GM19099 (cell line): ENCODE measurements around the gene TBC1D8.

ENCODE experiments used
- POLR2A ChIP-seq: IDR thresholded peaks from 3 replicates; pipeline ENCODE4 v1.6.1; 2011; ENCODE audit warnings: low read depth; ENCODE audit not compliant: insufficient read length; ENCODE audit errors: extremely low read depth

The TBC1D8 gene

GRCh38 chr2:100993294-100993693 is 157.9 kb downstream of the TBC1D8 start:
- TF ChIP-seq POLR2A = no peak

DNA sequence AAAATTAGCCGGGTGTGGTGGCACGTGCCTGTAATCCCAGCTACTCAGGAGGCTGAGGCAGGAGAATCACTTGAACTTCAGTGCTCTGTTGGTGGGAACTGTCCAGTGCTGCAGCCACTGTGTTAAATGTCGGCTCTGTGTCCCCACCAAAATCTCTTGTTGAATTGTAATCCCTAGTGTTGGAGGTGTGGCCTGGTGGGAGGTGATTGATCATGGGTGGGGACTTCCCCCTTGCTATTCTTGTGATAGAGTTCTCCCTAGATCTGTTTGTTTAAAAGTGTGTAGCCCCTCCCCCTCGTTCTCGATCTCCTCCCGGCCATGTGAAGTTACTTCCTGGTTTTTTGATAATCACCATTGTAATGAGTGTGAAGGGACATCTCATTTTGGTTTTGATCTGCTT is 158.9 kb downstream of the TBC1D8 start:
- no peak for TF ChIP-seq POLR2A

- TF ChIP-seq POLR2A = no peak
Observed at GRCh38 chr2:100991404-100991773, 159.8 kb downstream of the TBC1D8 start.

GRCh38 chr2:100990650-100991403 is 160.4 kb downstream of the TBC1D8 start:
- no peak for TF ChIP-seq POLR2A

DNA sequence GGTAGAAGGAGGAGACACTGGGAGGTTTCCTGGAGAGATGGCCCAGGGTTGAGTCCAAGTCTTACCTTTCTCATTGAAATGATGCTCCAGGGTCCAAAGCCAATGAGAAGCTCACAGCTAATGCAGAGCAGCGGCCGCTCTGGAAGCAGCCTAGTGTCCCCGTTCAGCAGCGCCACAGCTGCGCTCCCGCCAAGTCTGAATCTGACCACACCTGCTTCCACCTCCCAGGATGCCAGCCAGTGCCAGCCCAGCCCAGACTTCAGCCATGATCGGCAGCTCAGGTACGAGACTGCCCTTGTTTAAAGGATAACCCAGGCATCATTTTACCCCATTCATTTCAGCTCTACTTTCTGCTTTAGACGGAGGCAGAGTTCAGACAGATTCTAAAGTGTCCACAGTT is 161.0 kb downstream of the TBC1D8 start:
- no peak for TF ChIP-seq POLR2A

- TF ChIP-seq POLR2A = no peak
Observed at GRCh38 chr2:100989666-100990065, 161.5 kb downstream of the TBC1D8 start.

DNA sequence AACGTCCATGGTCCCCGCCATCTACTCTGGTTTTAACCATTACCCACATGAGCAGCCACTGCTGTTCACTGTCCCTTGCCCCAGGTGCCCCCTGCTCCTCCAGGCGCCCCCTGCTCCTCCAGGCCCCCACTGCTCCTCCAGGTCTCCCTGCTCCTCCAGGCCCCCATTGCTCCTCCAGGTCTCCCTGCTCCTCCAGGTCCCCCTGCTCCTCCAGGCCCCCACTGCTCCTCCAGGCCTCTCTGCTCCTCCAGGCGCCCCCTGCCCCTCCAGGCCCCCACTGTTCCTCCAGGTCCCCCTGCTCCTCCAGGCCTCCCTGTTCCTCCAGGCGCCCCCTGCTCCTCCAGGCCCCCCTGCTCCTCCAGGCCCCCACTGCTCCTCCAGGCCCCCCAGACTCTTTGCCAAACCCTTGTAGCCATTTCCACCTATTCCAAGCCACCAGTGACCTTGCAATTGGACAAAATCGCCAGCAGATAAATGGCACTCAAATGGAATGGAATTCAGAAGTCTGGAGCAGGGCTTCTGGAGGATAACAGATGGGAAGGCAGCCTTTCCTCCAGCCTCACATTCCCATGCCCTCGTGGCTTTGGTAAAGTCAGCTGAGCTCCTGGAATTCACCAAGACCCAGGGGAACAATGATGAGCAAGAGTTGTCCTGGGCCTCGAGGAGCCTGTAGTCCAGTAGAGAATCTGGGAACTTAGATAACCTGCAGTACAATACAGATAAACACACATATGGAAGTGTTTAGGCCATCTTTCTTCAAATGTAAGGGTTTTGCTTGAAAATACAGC is 162.4 kb downstream of the TBC1D8 start:
- TF ChIP-seq POLR2A = no peak

- TF ChIP-seq POLR2A = no peak
Observed at GRCh38 chr2:100987974-100988373, 163.2 kb downstream of the TBC1D8 start.

- TF ChIP-seq POLR2A = no peak
Observed at GRCh38 chr2:100987536-100987935, 163.6 kb downstream of the TBC1D8 start.

GRCh38 chr2:100986157-100986556 is 165.0 kb downstream of the TBC1D8 start:
- no peak for TF ChIP-seq POLR2A

DNA sequence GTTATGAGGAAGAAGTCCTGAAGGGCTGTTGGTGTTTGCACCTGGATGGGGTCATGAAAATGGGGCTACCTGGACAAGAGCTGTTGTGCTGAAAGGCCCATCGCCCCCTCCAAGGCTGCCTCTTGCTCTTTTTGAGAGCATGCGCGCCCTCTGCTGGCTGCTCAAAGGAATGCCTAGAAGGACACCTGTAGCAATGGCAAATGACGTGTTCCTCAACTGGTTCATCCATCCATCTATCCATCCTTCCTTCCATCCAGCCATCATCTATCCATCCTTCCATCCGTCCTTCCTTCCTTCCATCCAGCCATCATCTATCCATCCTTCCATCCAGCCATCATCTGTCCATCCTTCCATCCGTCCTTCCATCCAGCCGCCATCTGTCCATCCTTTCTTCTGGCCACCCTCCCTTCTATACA is 166.3 kb downstream of the TBC1D8 start:
- TF ChIP-seq POLR2A = no peak

- TF ChIP-seq POLR2A = no peak
Observed at GRCh38 chr2:100983684-100984310, 167.4 kb downstream of the TBC1D8 start.

DNA sequence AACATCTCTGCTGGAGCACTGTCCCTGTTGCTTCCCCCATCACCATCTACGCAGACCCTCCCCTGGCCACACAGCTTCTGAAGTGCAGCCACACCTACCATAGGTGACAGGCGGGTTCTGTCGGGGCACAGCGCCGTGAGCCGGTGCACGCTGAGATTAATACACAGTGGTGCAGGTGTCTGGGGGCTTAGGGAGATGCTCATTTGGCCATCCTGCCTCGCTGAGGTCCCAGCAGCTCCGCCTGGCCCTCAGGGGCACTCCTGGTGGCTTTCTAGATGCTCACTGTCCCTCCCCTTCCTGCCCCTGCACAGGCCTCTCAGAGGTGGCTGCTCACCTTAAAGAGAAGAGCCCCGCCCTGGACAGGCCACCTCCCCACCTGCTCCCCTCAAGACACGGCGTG is 168.0 kb downstream of the TBC1D8 start:
- TF ChIP-seq POLR2A = no peak

GRCh38 chr2:100982431-100982861 is 168.7 kb downstream of the TBC1D8 start:
- TF ChIP-seq POLR2A = no peak

DNA sequence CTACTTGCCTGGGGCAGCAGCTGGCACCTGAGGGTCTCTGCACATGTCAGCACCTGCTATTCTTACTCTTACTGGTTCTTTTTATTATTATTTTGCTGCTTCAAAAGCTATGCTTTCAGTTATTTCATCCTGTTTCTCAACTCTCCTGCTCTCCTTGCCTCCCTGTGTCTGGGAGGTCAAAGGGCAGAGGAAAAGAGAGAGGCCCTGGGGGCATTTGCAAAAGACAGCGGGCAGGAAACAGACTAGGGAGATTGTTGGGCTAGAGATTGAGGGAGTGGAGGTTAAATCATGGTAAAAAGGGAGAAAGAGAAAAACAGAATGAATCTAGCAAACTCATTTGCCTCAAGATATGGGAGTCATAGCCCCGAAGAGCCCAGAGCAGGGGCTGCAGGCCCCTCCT is 170.2 kb downstream of the TBC1D8 start:
- TF ChIP-seq POLR2A = no peak

- TF ChIP-seq POLR2A = no peak
Observed at GRCh38 chr2:100980046-100980445, 171.1 kb downstream of the TBC1D8 start.
